Superior temporal gyrus (tissue), 1 donor: ENCODE measurements around the gene CKAP2L.
"Not testable (repeated sequence)": the region's sequence is repeated elsewhere in the genome, so short reads cannot be mapped to it uniquely, and the experiment has no call there.

Experiments
- DNase-seq: peaks from one replicate; pipeline ENCODE4 v3.0.0-alpha.2; 2016; ENCODE audit errors: extremely low spot score

Gene CKAP2L

GRCh38 chr2:112725545-112726457, 38.6 kb downstream of the CKAP2L start:
- no peak for DNase-seq

- DNase-seq: no peak
Measured at GRCh38 chr2:112724591-112725525, 39.6 kb downstream of the CKAP2L start.

- DNase-seq: no peak
Measured at GRCh38 chr2:112723995-112724394, 40.4 kb downstream of the CKAP2L start.

- DNase-seq: no peak
Measured at GRCh38 chr2:112723547-112723940, 40.9 kb downstream of the CKAP2L start.

GRCh38 chr2:112722816-112723546, 41.4 kb downstream of the CKAP2L start:
- DNase-seq: no peak

GRCh38 chr2:112721819-112722522, 42.4 kb downstream of the CKAP2L start:
- DNase-seq: no peak

GRCh38 chr2:112720785-112721184, 43.6 kb downstream of the CKAP2L start, which contains the start of gene NT5DC4:
NT5DC4 (plus strand) TSS chr2:112721020; CDS start chr2:112721080, 60 bp downstream.
- no peak for DNase-seq

- DNase-seq: no peak
Measured at GRCh38 chr2:112718863-112719370, 45.5 kb downstream of the CKAP2L start.

GRCh38 chr2:112716826-112717352, 47.5 kb downstream of the CKAP2L start:
- DNase-seq: not testable (repeated sequence)

- not testable (repeated sequence) for DNase-seq
Measured at GRCh38 chr2:112716094-112716493, 48.3 kb downstream of the CKAP2L start.

GRCh38 chr2:112714836-112715631, 49.4 kb downstream of the CKAP2L start:
- DNase-seq: no peak

GRCh38 chr2:112714331-112714730, 50.1 kb downstream of the CKAP2L start:
- DNase-seq: no peak

GRCh38 chr2:112713926-112714325, 50.5 kb downstream of the CKAP2L start:
- DNase-seq: no peak

GRCh38 chr2:112713585-112713925, 50.9 kb downstream of the CKAP2L start:
- no peak for DNase-seq

GRCh38 chr2:112712903-112713584, 51.4 kb downstream of the CKAP2L start:
- no peak for DNase-seq

- no peak for DNase-seq
Measured at GRCh38 chr2:112712465-112712864, 51.9 kb downstream of the CKAP2L start.

- DNase-seq: no peak
Measured at GRCh38 chr2:112710956-112711750, 53.3 kb downstream of the CKAP2L start.

GRCh38 chr2:112709703-112710102, 54.7 kb downstream of the CKAP2L start:
- DNase-seq: no peak
